ENCODE measurements around the gene NXF3.
"Not testable (repeated sequence)": the region's sequence is repeated elsewhere in the genome, so short reads cannot be mapped to it uniquely, and the experiment has no call there.

Gene NXF3

GRCh38 chrX:103051260-103051789 lies 41.6 kb downstream of the NXF3 start:
- no peak for DNase-seq

GRCh38 chrX:103033371-103033770 lies 59.6 kb downstream of the NXF3 start:
- not testable (repeated sequence) for DNase-seq
